ENCODE measurements around the gene IL17C. TPM values are rescaled to one million over a fixed set of nuclear protein-coding genes. Genes with fewer than 3 reads are reported as not detected.

Gene IL17C
- total and polyA plus RNA-seq, 3 donors from 2014 or later: 0.75 to 1.5 (median 0.99) TPM

GRCh38 chr16:88632587-88632930 lies 5.8 kb upstream of the IL17C start:
- WGBS, 2 donors: 93 to 96% methylated on average over 11 of the region's 11 CpGs
- Histone ChIP-seq H3K27me3 (no peaks in the 10 kb centered on the region), H3K27ac (no peak overlapping the region), H3K4me3 (no peak overlapping the region), H3K9me3 (no peaks in the 10 kb centered on the region), H3K36me3 (ENCODE audit: low read depth, missing control alignments) (no peaks in the 10 kb centered on the region), H3K4me1 (no peaks in the 10 kb centered on the region)
- intact Hi-C loops (cut with DNase I; ENCODE audit: low total_unique reads): no loop called here
- TF ChIP-seq POLR2A (IDR thresholded peaks at IDR 0.05) (no peak), CTCF (IDR thresholded peaks at IDR 0.05) (no peak)
- DNase-seq: no peak

GRCh38 chr16:88633684-88634140 lies 4.7 kb upstream of the IL17C start:
- Histone ChIP-seq H3K9me3 (no peaks in the 10 kb centered on the region), H3K4me3 (peak overlapping the region in 1 of 2 donors; percentile 59), H3K27ac (no peak overlapping the region), H3K4me1 (no peaks in the 10 kb centered on the region), H3K36me3 (ENCODE audit: low read depth, missing control alignments) (no peaks in the 10 kb centered on the region), H3K27me3 (no peaks in the 10 kb centered on the region)
- WGBS, 2 donors: 29 to 64% methylated on average over 9 to 21 of the region's 23 CpGs
- DNase-seq: peak; percentile 36
- intact Hi-C loops (cut with DNase I; ENCODE audit: low total_unique reads): no loop called here
- TF ChIP-seq CTCF (IDR thresholded peaks at IDR 0.05) (no peak), POLR2A (IDR thresholded peaks at IDR 0.05) (no peak)

GRCh38 chr16:88634141-88634993 lies 4.0 kb upstream of the IL17C start:
- TF ChIP-seq CTCF (IDR thresholded peaks at IDR 0.05) (no peak), POLR2A (IDR thresholded peaks at IDR 0.05) (no peak)
- no peak overlapping the region for H3K27ac ChIP-seq
- no peaks in the 10 kb centered on the region for H3K36me3 ChIP-seq (ENCODE audit: low read depth, missing control alignments)
- intact Hi-C loops (cut with DNase I; ENCODE audit: low total_unique reads): no loop called here
- H3K9me3 ChIP-seq: no peaks in the 10 kb centered on the region
- no peaks in the 10 kb centered on the region for H3K4me1 ChIP-seq
- DNase-seq: peak; percentile 25
- no peaks in the 10 kb centered on the region for H3K27me3 ChIP-seq
- 40 to 50% methylated on average over 14 to 66 of the region's 82 CpGs for WGBS, 2 donors
- peak overlapping the region; percentile 24 to 59 for H3K4me3 ChIP-seq

- Histone ChIP-seq H3K4me3 (peak overlapping the region; percentile 24 to 59), H3K9me3 (no peaks in the 10 kb centered on the region), H3K27me3 (no peaks in the 10 kb centered on the region), H3K36me3 (ENCODE audit: low read depth, missing control alignments) (no peaks in the 10 kb centered on the region), H3K27ac (no peak overlapping the region), H3K4me1 (no peaks in the 10 kb centered on the region)
- 50 to 65% methylated on average over 17 to 27 of the region's 28 CpGs for WGBS, 2 donors
- intact Hi-C loops (cut with DNase I; ENCODE audit: low total_unique reads): no loop called here
- TF ChIP-seq CTCF (IDR thresholded peaks at IDR 0.05) (no peak), POLR2A (IDR thresholded peaks at IDR 0.05) (no peak)
- DNase-seq: no peak
These were observed 3.2 kb upstream of the IL17C start for GRCh38 chr16:88634994-88635670.

Data from testis (tissue), 3 donors.